Glutamatergic neuron (in vitro differentiated cells): ENCODE measurements around the gene CAMK2A. TPM values are rescaled to one million over a fixed set of nuclear protein-coding genes. Genes with fewer than 3 reads are reported as not detected.

Experiments
- DNase-seq: peaks from one replicate; pipeline ENCODE4 v3.0.0; 2022
- H3K27ac Mint-ChIP-seq: one replicate; pipeline ENCODE4 v1.8.0; 2020; ENCODE audit warnings: mild to moderate bottlenecking, mixed read lengths, inconsistent platforms; ENCODE audit not compliant: unreplicated experiment
- H3K27me3 Mint-ChIP-seq: one replicate; pipeline ENCODE4 v1.8.0; 2020; ENCODE audit warnings: mild to moderate bottlenecking, moderate library complexity, mixed read lengths, inconsistent platforms; ENCODE audit not compliant: unreplicated experiment
- H3K36me3 Mint-ChIP-seq: one replicate; pipeline ENCODE4 v1.8.0; 2020; ENCODE audit warnings: mild to moderate bottlenecking, mixed read lengths, inconsistent platforms; ENCODE audit not compliant: unreplicated experiment
- H3K4me1 Mint-ChIP-seq: one replicate; pipeline ENCODE4 v1.8.0; 2020; ENCODE audit warnings: mild to moderate bottlenecking, low read depth, mixed read lengths, inconsistent platforms; ENCODE audit not compliant: unreplicated experiment
- H3K4me3 Mint-ChIP-seq: one replicate; pipeline ENCODE4 v1.8.0; 2020; ENCODE audit warnings: mild to moderate bottlenecking, mixed read lengths, inconsistent platforms; ENCODE audit not compliant: unreplicated experiment
- H3K9me3 Mint-ChIP-seq: one replicate; pipeline ENCODE4 v1.8.0; 2020; ENCODE audit warnings: mild to moderate bottlenecking, moderate library complexity, mixed read lengths, inconsistent platforms; ENCODE audit not compliant: unreplicated experiment
- CTCF ChIP-seq: fragments of 200-600 bp; sonication (generic); IDR thresholded peaks from one replicate; pipeline ENCODE4 v1.5.0; 2021; ENCODE audit not compliant: partially characterized antibody, unreplicated experiment
- total RNA-seq: library from RNA; stranded (reverse); fragmentation: NEBNext Ultra II Directional; extraction: Animal tissue kit (Norgen Biotek cat#: 25700); gene quantifications from one replicate; pipeline ENCODE4 v1.2.1, GENCODE V29; 2021; ENCODE audit not compliant: unreplicated experiment

The CAMK2A gene
- total RNA-seq, 1 donor from 2014 or later, result 1.1 TPM

GRCh38 chr5:150195736-150196485 lies 93.7 kb downstream of the CAMK2A start:
- DNase-seq, result no peak
- peaks cover 7% of the 10 kb centered on the region for H3K9me3 Mint-ChIP-seq
- peaks cover 18% of the 10 kb centered on the region for H3K27me3 Mint-ChIP-seq
- no peak overlapping the region for H3K4me3 Mint-ChIP-seq
- peaks cover 3% of the 10 kb centered on the region for H3K4me1 Mint-ChIP-seq
- no peak for TF ChIP-seq CTCF
- H3K36me3 Mint-ChIP-seq, result peaks cover 9% of the 10 kb centered on the region
- no peak overlapping the region for H3K27ac Mint-ChIP-seq

GRCh38 chr5:150192462-150192861 lies 97.1 kb downstream of the CAMK2A start:
- DNase-seq, result no peak
- H3K27me3 Mint-ChIP-seq, result peaks cover 21% of the 10 kb centered on the region
- H3K4me1 Mint-ChIP-seq, result peaks cover 3% of the 10 kb centered on the region

GRCh38 chr5:150190987-150191386 lies 98.6 kb downstream of the CAMK2A start:
- Mint-ChIP-seq H3K9me3 (peaks cover 4% of the 10 kb centered on the region), H3K27me3 (peaks cover 21% of the 10 kb centered on the region), H3K27ac (no peak overlapping the region), H3K4me1 (peaks cover 3% of the 10 kb centered on the region), H3K4me3 (no peak overlapping the region), H3K36me3 (peaks cover 9% of the 10 kb centered on the region)
- no peak for DNase-seq
- TF ChIP-seq CTCF, result no peak

More at GRCh38 chr5:150192462-150192861, 97.1 kb downstream of the CAMK2A start:
- Mint-ChIP-seq H3K4me3 (no peak overlapping the region), H3K27ac (no peak overlapping the region), H3K36me3 (peaks cover 9% of the 10 kb centered on the region), H3K9me3 (peaks cover 6% of the 10 kb centered on the region)
- TF ChIP-seq CTCF, result no peak

- DNase-seq, result no peak
- H3K4me3 Mint-ChIP-seq, result no peak overlapping the region
- peaks cover 4% of the 10 kb centered on the region for H3K9me3 Mint-ChIP-seq
- TF ChIP-seq CTCF, result no peak
- peaks cover 9% of the 10 kb centered on the region for H3K36me3 Mint-ChIP-seq
- peaks cover 3% of the 10 kb centered on the region for H3K4me1 Mint-ChIP-seq
- no peak overlapping the region for H3K27ac Mint-ChIP-seq
- peaks cover 21% of the 10 kb centered on the region for H3K27me3 Mint-ChIP-seq
Measured at GRCh38 chr5:150190503-150190979, 99.0 kb downstream of the CAMK2A start.
